Naive thymus-derived CD8-positive, alpha-beta T cell (primary cell): ENCODE measurements around the gene POFUT2. TPM values are rescaled to one million over a fixed set of nuclear protein-coding genes. Genes with fewer than 3 reads are reported as not detected.

Experiments used
- ATAC-seq, 2 donors: fragments of 150-1000 bp; cut with Tn5 transposase in 1 of 2; sonication (Bioruptor Pico), chemical (Tn5 transposase) in 1 of 2; 1 replicate in 1 of 2; 2 replicates in 1 of 2; pipeline ENCODE4 v1.10.0; 2021; ENCODE audit warnings: mild to moderate bottlenecking in 2 of 2, moderate library complexity in 2 of 2
- POLR2A ChIA-PET: fragments of 350-600 bp; sonication (Branson Sonifier 250); formaldehyde crosslinking; loops from one replicate; lab custom pipeline; 2021; ENCODE audit warnings: antibody characterized with exemption; lab: Charles Lee
- DNase-seq, 10 donors: peaks; one replicate each; pipeline versions ENCODE4 v3.0.0 to v3.0.0-alpha.2; 2020 to 2022
- H3K27ac Mint-ChIP-seq, 10 donors: one replicate each; pipeline ENCODE4 v1.8.0; 2020 to 2022; ENCODE audit warnings: mild to moderate bottlenecking in 10 of 10, mixed read lengths in 10 of 10, moderate library complexity in 4 of 10, inconsistent platforms in 1 of 10
- H3K27me3 Mint-ChIP-seq, 5 donors: one replicate each; pipeline ENCODE4 v1.8.0; 2021 to 2022; ENCODE audit warnings: mixed read lengths in 5 of 5
- H3K36me3 Mint-ChIP-seq, 3 donors: one replicate each; pipeline ENCODE4 v1.8.0; 2020 to 2022; ENCODE audit warnings: mixed read lengths in 3 of 3, mild to moderate bottlenecking in 2 of 3, inconsistent platforms in 1 of 3
- H3K4me1 Mint-ChIP-seq, 4 donors: one replicate each; pipeline ENCODE4 v1.8.0; 2021 to 2022; ENCODE audit warnings: mixed read lengths in 4 of 4
- H3K4me3 Mint-ChIP-seq, 10 donors: one replicate each; pipeline ENCODE4 v1.8.0; 2020 to 2022; ENCODE audit warnings: mild to moderate bottlenecking in 10 of 10, mixed read lengths in 10 of 10, moderate library complexity in 6 of 10, inconsistent platforms in 1 of 10
- H3K9me3 Mint-ChIP-seq, 9 donors: one replicate each; pipeline ENCODE4 v1.8.0; 2020 to 2022; ENCODE audit warnings: mixed read lengths in 9 of 9, mild to moderate bottlenecking in 3 of 9, inconsistent platforms in 1 of 9, moderate library complexity in 1 of 9
- polyA plus RNA-seq, 3 donors: library from polyadenylated mRNA; unstranded; fragments of 300-500 nt; fragmentation: Illumina TruSeq; gene quantifications; one replicate each; pipeline ENCODE4 v1.2.3, GENCODE V29; 2021
- total RNA-seq, 8 experiments: library from RNA in 2 of 8; stranded (reverse) in 2 of 8; gene quantifications; one replicate each; pipeline ENCODE4 v1.2.3 and lab custom pipeline; 2021 to 2026

POFUT2 gene
- total RNA-seq (10 to 100 TPM; 37.4 to 44.7 TPM), polyA plus RNA-seq (1 to 10 TPM; 2.7 to 5.5 (median 3.5) TPM), total RNA-seq (lab: John Stamatoyannopoulos, UW) (35.5 to 80.0 (median 60.3) reads per million in 6 experiments)

DNA sequence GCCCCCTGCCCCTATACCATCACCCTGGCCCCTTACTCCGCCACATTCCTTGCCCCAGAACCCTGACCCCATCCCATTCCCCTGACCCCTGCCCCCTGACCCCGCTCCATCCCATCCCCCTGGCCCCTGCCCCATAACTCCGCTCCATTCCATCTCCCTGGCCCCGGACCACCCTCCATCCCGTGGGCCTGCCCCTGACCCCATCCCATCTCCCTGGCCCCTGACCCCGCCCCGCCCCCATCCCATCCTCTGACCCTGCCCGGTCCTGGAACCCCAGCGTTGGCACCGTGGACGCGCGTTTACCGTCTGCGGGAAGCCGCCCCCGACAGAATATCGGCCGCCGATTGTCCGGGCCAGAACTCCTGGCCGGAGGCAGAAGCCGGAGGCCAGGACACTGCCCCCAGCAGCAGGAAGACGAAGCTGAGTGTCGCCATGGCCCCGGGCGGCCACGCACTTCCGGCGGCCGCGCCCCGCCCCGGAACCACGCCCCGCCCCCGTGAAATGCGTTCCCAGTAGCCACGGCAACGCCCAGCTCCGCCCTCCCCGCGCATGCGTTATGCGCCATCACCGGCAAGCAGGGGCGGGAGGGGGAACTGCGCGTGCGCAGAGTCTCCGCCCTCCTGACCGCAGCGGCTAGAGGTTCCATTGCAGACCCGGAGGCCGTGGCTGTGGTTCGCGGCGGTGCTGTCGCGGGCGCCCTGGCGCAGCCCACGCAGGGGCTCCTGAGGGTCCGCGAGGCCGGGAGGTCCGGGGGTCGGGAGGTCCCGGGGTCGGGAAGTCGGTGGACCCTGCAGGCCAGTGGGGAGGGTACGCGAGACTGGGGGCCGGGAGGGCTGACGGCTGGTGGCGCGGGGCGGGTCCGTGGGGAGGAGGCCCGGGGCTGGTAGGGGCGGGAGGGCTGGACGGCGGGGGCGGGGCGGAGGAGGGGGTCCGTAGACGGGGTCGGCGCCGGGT is at the start of gene POFUT2:
Gene POFUT2 (minus strand): TSS at position 458 of the 954 bp plus-strand sequence. CDS start 24 bp downstream, at position 434.
- Mint-ChIP-seq H3K27me3 (peaks cover 0 to 2% (median 0%) of the 10 kb centered on the region in 5 donors), H3K4me1 (peaks cover 9 to 42% (median 29%) of the 10 kb centered on the region in 4 donors), H3K36me3 (peaks cover 0 to 20% (median 9%) of the 10 kb centered on the region in 3 donors), H3K4me3 (peak within 1 kb of the TSS; percentile 78 to 94 (median 86)), H3K27ac (peak within 1 kb of the TSS; percentile 79 to 97 (median 90)), H3K9me3 (peaks cover 0 to 2% (median 0%) of the 10 kb centered on the region in 9 donors)
- POLR2A ChIA-PET: interaction anchor here (0.7 to 1.5 kb wide), 5 partner anchors 16 to 214 kb away, joined by 3 to 4 read pairs (median 3); partner anchors contain the start of gene ADARB1
- DNase-seq (peak; percentile 95 to 100 (median 98)), ATAC-seq (peak; percentile 86 to 88)

DNA sequence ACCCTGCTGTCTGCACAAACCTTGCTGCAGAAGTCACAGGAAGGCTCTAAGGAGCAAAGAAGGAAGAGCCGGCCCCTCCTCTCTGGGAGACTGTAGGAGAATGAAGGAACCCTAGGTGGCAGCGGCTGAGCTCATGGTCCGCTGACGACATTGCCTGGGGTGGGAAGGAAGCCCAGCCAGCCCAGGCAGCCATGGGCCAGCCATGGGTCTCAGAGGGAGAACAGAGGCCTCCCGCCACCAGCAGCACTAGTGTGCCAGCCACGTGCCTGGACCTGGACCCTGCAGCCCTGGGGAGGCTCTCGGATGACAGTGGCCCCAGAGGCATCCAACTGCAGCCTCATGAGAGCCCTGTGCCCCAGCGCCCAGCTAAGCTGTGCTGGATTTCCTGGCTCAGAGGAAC is 49.2 kb upstream of the POFUT2 start:
- no peak for ATAC-seq
- POLR2A ChIA-PET: no interaction called here
- DNase-seq: peak in 1 of 10 donors; percentile 38
- peaks cover 0 to 3% (median 1%) of the 10 kb centered on the region in 4 donors for H3K4me1 Mint-ChIP-seq
- no peak overlapping the region for H3K4me3 Mint-ChIP-seq
- peaks cover 0 to 18% (median 11%) of the 10 kb centered on the region in 5 donors for H3K27me3 Mint-ChIP-seq
- H3K36me3 Mint-ChIP-seq: no peaks in the 10 kb centered on the region
- H3K9me3 Mint-ChIP-seq: peaks cover 0 to 9% (median 0%) of the 10 kb centered on the region in 9 donors
- no peak overlapping the region for H3K27ac Mint-ChIP-seq

DNA sequence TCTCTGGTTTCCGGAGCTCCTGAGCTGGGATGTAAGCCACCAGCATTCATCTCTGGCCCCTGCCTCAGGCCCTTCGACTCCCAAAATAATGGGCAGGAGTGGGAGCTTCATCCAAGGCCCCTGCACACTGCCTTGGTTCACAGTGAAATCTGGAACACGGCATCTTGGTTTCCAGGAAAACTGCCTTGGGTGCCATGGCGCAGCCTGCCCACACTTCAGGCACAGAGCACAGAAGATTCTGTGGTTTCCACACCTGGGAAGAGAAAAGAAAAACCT is 48.8 kb upstream of the POFUT2 start:
- Mint-ChIP-seq H3K4me3 (no peak overlapping the region), H3K27ac (peak overlapping the region in 1 of 10 donors; percentile 65), H3K36me3 (no peaks in the 10 kb centered on the region), H3K4me1 (peaks cover 0 to 3% (median 0%) of the 10 kb centered on the region in 4 donors), H3K9me3 (peaks cover 0 to 9% (median 0%) of the 10 kb centered on the region in 9 donors), H3K27me3 (peaks cover 0 to 14% (median 7%) of the 10 kb centered on the region in 5 donors)
- POLR2A ChIA-PET: no interaction called here
- DNase-seq (peak in 1 of 10 donors; percentile 26), ATAC-seq (no peak)

GRCh38 chr21:45335761-45336534 is 48.3 kb upstream of the POFUT2 start:
- DNase-seq (peak in 1 of 10 donors; percentile 50), ATAC-seq (no peak)
- Mint-ChIP-seq H3K27ac (peak overlapping the region in 2 of 10 donors; percentile 28 to 65), H3K4me3 (no peak overlapping the region), H3K9me3 (peaks cover 0 to 8% (median 0%) of the 10 kb centered on the region in 9 donors), H3K36me3 (no peaks in the 10 kb centered on the region), H3K27me3 (peaks cover 0 to 9% (median 5%) of the 10 kb centered on the region in 5 donors), H3K4me1 (peaks cover 0 to 3% (median 0%) of the 10 kb centered on the region in 4 donors)
- POLR2A ChIA-PET: no interaction called here

GRCh38 chr21:45335151-45335760 is 47.6 kb upstream of the POFUT2 start:
- POLR2A ChIA-PET: no interaction called here
- H3K36me3 Mint-ChIP-seq: no peaks in the 10 kb centered on the region
- H3K27me3 Mint-ChIP-seq: peaks cover 0 to 2% (median 0%) of the 10 kb centered on the region in 5 donors
- no peak overlapping the region for H3K27ac Mint-ChIP-seq
- peaks cover 0 to 2% (median 0%) of the 10 kb centered on the region in 4 donors for H3K4me1 Mint-ChIP-seq
- peaks cover 0 to 1% (median 0%) of the 10 kb centered on the region in 9 donors for H3K9me3 Mint-ChIP-seq
- H3K4me3 Mint-ChIP-seq: no peak overlapping the region
- ATAC-seq (no peak), DNase-seq (peak in 1 of 10 donors; percentile 52)

- no peaks in the 10 kb centered on the region for H3K36me3 Mint-ChIP-seq
- POLR2A ChIA-PET: no interaction called here
- H3K27me3 Mint-ChIP-seq: no peaks in the 10 kb centered on the region
- no peak overlapping the region for H3K4me3 Mint-ChIP-seq
- ATAC-seq (no peak), DNase-seq (peak in 1 of 10 donors; percentile 37)
- H3K9me3 Mint-ChIP-seq: no peaks in the 10 kb centered on the region
- H3K4me1 Mint-ChIP-seq: peaks cover 0 to 2% (median 0%) of the 10 kb centered on the region in 4 donors
- no peak overlapping the region for H3K27ac Mint-ChIP-seq
Measured at GRCh38 chr21:45334591-45335081, 46.9 kb upstream of the POFUT2 start.

- Mint-ChIP-seq H3K9me3 (no peaks in the 10 kb centered on the region), H3K4me1 (peaks cover 0 to 2% (median 0%) of the 10 kb centered on the region in 4 donors), H3K36me3 (no peaks in the 10 kb centered on the region), H3K4me3 (no peak overlapping the region), H3K27ac (peak overlapping the region in 1 of 10 donors; percentile 19), H3K27me3 (no peaks in the 10 kb centered on the region)
- no peak for ATAC-seq
- peak in 1 of 10 donors; percentile 21 for DNase-seq
- POLR2A ChIA-PET: no interaction called here
Measured at GRCh38 chr21:45334134-45334533, 46.4 kb upstream of the POFUT2 start.

DNA sequence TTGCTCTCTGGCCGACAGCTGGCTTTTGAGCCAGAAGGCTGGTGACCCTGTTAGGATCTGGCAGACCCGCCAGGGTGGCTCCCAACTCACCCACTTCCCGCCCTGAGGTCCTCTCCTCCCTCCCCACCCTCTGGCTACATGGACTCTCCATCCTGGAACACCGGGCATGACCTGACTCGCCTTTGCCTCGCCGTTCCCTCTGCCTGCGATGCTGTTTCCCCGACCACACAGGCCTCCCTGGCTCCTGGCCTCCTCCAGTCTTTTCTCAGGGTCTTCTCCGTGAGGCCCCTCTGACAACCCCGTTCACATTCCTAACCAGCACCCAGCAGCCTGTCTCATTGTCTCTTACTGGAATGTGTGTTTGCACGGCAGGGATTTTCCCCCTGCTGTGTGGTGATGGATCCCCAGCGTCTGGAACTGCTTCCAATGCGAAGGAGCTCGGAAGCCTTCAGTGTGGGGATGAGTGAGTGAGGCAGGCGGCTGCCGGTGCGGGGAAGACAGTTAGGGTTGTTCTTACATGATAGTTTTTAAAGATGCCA is 46.0 kb upstream of the POFUT2 start:
- no peaks in the 10 kb centered on the region for H3K9me3 Mint-ChIP-seq
- H3K27me3 Mint-ChIP-seq: no peaks in the 10 kb centered on the region
- POLR2A ChIA-PET: no interaction called here
- ATAC-seq: no peak
- peak in 1 of 10 donors; percentile 49 for DNase-seq
- no peak overlapping the region for H3K4me3 Mint-ChIP-seq
- no peaks in the 10 kb centered on the region for H3K36me3 Mint-ChIP-seq
- H3K27ac Mint-ChIP-seq: peak overlapping the region in 3 of 10 donors; percentile 1 to 36 (median 19)
- H3K4me1 Mint-ChIP-seq: peaks cover 0 to 2% (median 0%) of the 10 kb centered on the region in 4 donors

GRCh38 chr21:45332981-45333582 is 45.4 kb upstream of the POFUT2 start:
- no peaks in the 10 kb centered on the region for H3K27me3 Mint-ChIP-seq
- POLR2A ChIA-PET: no interaction called here
- H3K36me3 Mint-ChIP-seq: no peaks in the 10 kb centered on the region
- H3K27ac Mint-ChIP-seq: peak overlapping the region in 1 of 10 donors; percentile 84
- DNase-seq (no peak), ATAC-seq (no peak)
- no peaks in the 10 kb centered on the region for H3K9me3 Mint-ChIP-seq
- H3K4me3 Mint-ChIP-seq: no peak overlapping the region
- H3K4me1 Mint-ChIP-seq: peaks cover 0 to 2% (median 0%) of the 10 kb centered on the region in 4 donors

- H3K4me3 Mint-ChIP-seq: no peak overlapping the region
- no peaks in the 10 kb centered on the region for H3K9me3 Mint-ChIP-seq
- no peak for DNase-seq
- no peaks in the 10 kb centered on the region for H3K27me3 Mint-ChIP-seq
- H3K36me3 Mint-ChIP-seq: no peaks in the 10 kb centered on the region
- peak overlapping the region in 2 of 10 donors; percentile 5 to 84 for H3K27ac Mint-ChIP-seq
- peaks cover 0 to 2% (median 0%) of the 10 kb centered on the region in 4 donors for H3K4me1 Mint-ChIP-seq
- no peak for ATAC-seq
- POLR2A ChIA-PET: no interaction called here
Measured at GRCh38 chr21:45332415-45332814, 44.7 kb upstream of the POFUT2 start.

DNA sequence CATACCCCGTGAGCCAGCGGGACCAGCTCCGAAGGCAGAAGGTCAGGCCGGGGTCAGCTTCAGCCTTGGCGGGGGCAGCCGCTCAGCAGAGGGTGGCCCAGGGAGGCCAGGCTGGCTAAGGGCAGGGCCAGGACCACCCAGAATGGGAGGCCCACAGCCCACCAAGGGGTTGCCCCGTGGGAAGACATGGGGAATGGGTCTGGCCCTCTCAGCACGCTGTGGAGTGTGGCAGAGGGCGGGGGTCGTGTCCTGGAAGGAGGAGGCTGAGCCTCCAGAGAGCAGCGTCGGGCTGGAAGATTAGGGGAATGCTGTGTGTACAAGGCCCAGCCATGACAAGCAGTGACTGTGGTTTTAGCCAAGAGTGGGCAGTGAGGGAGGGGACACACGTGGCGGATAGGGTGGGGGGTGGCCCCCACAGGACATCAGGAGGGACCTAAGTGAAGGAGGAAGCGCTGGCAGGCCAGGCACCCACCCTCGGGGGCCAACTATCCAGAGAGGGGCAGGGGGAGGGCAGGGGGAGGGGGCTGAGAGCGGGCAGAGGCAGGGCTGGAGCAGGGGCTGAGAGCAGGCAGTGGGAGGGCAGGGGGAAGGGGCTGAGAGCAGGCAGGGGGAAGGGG is 43.9 kb upstream of the POFUT2 start:
- Mint-ChIP-seq H3K4me3 (no peak overlapping the region), H3K27ac (peak overlapping the region in 1 of 10 donors; percentile 84), H3K36me3 (no peaks in the 10 kb centered on the region), H3K9me3 (no peaks in the 10 kb centered on the region), H3K27me3 (no peaks in the 10 kb centered on the region), H3K4me1 (peaks cover 0 to 7% (median 2%) of the 10 kb centered on the region in 4 donors)
- POLR2A ChIA-PET: no interaction called here
- ATAC-seq: no peak
- no peak for DNase-seq
